NCI-H146 (cell line): ENCODE data around the gene MYH10.

Experiments used
- DNase-seq: peaks from one replicate; lab custom pipeline; 2025; lab: John Stamatoyannopoulos, UW

The MYH10 gene

DNA sequence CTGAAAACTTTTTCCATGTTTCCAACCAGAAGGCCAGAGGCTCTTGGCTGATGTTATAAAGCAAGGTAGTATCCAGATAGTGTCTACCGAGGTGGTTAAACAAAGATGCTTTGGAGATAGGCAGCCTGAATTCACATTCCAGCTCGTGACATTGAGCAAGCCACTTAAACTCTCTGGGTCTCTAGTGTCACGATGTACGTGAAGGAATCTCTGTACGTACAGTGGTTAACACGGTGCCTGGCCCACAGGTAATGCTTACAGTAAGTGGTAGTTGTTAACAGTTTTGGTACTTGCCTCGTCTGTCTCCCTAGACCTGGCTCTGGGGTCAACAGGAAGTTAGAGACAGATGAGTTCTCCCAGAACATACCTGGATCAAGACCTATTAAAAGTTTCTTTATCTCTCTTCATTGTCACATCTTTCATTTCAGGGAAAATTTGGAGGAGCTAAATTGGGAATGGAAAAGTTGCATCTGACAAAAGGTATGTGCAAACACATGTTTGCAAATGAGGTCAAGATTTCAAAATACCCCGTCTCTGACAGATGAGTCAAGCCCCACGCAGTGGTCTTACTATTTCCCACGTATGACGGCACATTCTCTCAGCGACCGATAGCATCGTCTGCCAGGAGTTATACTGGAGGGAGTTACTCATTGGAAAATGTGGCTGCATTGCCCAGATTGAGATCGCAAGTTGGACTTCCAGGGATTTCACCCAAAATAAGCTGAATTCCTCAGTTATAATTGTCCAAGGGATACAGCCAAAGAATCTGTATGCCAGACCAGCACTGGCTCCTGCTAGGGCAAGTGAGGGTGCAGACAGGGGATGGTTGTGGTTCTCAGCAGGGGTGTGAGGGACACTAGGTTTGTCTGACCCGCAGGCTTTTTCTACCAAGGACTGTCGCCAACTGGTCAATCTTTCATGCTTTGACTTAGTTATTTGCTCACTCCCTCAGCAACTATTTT is 18.9 kb upstream of the MYH10 start:
- no peak for DNase-seq

DNA sequence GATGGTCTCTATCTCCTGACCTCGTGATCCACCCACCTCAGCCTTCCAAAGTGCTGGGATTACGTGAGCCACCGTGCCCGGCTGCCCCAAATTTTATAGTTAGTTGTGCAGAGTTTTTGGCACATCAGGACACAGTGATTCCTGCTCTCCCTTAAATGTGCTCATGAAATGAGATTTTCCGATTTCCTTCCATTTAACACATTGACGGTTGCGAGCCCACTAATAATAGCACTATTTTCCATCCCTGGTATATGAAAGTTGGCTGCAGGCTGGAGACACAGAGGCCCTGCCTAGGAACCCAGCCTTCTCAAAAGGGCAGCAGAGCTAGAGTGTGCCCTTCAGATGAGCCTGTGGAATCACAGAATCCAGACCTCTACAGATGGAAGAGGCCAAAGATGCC is 17.4 kb upstream of the MYH10 start:
- no peak for DNase-seq

DNA sequence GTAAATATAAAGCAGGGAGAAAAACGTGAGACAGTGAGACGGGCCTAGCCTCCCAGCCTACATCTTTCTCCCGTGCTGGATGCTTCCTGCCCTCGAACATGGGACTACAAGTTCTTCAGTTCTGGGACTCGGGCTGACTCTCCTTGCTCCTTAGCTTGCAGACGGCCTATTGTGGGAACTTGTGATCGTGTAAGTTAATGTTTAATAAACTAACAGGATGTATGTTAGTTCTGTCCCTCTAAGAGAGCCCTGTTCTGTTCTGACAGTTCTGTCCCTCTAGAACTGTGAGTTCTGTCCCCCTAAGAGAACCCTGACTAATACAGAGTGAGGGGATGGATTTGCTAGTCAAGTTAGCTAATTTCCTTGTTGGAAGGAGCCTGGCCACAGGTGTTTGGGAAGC is 16.7 kb upstream of the MYH10 start:
- no peak for DNase-seq

DNA sequence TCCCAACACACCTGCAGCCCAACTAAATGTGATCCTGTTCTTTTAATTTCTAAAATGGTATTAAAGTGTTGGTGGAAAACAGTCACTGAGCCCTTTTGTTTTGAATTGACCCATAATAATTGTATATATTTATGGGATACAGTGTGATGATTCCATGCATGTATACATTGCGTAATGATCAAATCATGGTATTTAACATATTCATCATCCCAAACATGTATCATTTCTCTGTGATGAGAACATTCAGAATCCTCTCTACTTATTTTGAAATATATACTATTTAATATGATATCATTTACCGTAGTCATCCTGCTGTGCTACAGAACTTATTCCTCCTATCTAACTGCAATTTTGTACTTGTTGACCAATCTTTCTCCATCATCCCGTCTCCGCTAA is 14.0 kb upstream of the MYH10 start:
- DNase-seq: no peak

DNA sequence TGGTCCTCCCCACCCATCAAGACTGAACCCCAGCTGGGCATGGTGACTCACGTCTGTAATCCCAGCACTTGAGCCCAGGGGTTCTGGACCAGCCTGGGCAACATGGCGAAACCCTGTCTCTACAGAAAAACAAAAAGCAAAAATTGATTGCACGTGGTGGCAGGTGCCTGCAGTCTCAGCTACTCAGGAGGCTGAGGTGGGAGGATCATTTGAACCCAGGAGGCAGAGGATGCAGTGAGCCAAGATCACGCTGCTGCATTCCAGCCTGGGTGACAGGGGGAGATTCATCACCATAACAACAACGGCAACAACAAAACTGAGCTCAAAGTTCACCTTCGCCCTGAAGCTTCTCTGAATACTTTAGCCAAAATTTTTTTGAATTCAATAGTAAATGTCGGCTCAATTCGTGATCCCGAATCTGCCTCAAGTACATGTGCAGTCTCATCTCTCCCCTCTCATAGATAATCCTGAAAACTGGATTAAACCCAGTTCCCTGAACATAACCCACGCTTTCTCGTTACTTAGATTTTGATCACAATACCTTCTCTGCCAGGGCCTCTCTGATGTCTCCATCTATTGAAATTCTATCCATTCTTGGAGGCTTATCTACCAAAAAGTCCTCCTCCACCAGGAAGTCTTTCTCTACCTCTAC is 13.5 kb upstream of the MYH10 start:
- DNase-seq: no peak

DNA sequence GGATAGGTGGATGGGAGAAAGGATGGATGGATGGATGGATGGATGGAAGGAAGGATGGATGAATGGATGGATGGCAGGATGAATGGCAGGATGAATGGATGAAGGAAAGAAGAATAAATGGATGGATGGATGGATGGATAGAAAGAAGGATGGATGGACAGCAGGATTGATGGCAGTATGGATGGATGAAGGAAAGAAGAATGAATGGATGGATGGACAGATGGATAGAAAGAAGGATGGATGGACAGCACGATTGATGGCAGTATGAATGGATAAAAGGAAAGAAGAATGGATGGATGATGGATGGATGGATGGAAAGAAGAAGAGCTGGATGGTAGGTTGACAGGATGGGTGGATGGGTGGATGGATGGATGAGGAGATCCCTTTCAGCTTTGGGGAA is 9.2 kb upstream of the MYH10 start:
- DNase-seq: no peak

DNA sequence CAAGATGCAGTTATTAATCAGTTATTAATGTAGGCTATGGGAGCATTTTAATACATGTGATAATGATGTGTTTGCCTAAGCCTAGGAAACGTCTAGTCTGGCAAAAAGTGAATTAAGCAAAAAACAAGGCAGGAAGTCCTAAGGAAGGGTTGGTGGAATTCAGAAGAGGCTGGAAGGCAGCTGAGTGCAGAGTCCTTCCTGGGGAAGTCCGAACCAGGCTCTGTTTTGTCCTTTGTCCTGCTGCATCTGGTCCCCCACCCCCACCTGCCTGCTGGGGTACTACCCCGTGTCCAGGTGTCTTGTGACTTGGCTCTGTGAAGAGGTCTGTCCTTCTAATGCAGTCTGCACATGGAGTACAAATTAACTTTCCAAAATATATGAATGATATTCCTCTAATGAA is 1.5 kb upstream of the MYH10 start:
- no peak for DNase-seq

DNA sequence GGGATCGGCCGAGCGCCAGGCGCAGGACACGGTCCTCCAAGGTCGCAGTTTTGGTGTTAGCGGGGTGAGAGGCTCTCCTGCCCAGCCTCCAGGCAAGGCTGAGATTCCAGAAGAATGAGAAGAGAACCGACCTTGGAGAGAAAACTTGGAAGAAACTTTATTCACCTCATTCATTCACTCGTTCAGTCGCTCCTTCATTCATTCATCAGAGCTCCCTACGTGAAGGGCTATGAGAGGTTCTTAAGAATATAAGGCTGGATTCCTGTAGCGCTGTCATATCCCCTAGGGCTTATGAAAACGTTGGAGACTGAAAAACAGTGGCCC is 991 bp upstream of the MYH10 start:
- DNase-seq: no peak

DNA sequence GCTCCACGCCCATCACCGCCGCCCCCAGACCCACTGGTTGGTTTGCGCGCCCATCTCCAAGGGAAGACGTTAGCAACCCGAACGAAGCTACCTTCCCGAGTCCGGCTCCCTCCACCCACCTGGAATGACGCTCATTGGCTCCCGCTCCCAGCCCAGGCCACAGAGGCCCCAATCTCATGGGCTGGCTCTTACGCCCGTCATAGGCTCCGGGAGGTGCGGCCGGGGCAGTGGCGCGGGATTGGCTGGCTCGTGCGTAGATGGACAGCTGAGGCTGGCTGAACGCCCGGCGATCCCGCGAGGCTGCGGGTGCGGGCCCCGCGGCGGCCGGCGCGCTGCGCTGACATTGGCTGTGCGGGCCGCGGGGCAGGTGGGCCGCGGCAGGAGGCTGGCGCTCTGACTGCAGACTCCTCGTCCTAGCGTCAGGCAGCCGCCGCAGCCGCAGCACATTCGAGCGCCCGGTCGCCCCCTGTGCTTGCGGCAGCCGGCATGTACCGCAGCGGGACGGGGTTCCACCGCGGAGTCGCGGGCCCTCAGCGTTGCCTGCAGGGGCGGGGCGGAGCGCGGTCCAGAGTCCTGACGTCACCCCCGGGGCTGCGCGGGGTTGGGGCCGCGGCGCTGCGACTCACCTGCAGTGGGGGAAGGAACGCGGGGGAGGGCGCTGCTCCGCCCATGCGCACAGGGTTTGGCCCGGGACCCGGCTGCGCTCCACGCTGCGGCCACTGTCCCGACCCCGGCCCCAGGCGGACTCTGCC is 453 bp upstream of the MYH10 start:
- DNase-seq: peak; percentile 100

DNA sequence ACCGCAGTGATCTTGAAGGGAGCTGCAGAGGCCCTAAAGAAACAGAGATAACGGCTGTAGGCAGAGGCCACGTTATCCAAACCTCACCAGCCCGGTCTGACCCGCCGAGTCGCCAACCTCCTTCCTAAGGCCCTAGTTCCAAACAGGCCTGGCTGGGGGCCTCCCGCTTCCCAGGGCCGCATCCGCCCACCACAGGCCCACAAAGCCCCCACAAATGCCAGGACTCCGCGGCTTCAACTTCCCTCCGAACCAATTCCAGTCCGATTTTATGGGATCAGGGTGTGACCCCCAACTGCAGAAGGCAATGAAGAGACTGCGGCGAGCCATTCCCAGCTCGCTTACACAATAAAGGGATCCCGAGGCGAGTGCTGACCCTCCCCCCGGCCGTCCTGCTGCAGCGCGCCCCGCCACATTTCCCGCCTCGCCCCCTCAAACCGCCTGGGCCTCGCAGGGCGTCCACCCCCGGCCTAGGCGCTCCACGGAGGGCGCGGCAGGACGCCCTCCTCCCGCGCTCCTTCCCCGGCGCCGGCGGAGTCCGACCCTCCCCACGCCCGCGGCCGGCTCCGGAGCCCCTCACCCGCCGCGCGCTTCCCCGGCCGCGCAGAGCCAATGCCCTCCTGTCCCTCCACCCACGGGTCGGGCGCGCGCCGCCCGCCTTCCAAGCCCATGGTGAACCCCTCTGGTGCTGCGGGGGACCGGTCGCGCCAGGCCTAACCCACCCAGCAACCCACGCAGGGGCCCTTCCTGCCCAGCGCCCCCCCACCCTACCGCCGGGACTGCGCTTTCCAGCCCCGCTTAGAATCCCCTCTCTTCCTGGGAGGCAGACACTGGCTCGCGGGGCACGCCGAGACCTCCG is 926 bp downstream of the MYH10 start:
- DNase-seq: peak; percentile 50

DNA sequence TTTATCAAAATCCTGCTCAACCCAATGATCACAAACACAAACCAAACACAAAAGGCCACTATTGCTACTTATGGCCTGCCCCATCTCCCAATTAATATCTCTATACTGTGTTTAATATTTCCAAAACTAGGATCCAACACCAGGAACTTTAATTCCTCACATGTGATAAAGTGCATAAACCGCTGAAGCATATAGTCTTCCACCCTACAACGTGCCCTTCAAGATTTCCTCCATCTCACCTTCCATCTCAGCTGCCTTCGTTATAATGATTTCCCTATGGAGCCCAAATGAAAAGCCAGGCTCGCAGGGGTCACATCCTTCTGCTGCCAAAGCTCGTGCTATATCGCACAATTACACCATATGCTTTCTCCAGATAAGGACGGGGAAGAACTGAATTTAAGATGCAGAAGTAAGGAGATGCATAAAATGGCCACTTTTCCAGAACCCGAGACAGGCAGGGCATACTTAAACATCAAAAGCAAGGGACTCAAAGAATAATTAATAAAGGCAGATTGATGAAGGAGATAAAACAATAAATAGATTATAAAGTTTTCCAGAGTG is 1.8 kb downstream of the MYH10 start:
- DNase-seq: peak; percentile 5

DNA sequence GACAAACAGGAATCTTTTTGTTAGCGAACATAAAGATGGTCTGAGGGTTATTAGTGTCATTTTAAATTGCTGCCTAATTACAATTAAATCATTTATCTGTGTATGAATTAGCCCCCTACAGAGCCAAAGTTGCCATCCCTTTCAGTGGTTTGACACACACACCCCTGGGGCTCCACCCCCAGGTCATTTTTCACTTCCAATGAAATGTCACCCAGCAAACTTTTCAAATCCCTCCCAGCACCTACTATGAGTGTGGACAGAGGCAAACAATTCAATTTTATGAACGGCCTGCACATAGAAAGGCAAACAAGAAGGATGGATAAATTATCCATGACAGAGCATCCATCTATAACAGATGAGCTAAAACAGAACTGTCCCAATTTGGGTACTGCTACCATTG is 2.4 kb downstream of the MYH10 start:
- DNase-seq: peak; percentile 42

DNA sequence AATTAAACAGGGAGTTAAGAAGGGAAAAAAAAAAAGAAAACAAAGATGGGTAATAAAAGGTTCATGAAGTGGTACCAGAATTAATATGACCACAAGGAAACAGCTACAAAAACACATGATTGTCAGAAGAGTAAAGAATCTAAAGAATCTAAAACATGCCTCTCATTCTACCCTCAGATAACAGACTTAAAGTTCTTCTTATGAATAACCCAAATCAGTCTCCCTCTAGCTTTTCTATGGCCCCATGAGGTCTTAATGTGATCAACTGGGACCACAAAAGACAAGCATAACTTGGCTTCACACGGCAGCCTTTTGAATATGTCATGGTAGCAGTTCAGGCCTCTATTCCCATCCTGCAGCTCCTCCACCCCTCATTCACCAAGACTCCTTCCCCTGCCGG is 6.9 kb downstream of the MYH10 start:
- no peak for DNase-seq

DNA sequence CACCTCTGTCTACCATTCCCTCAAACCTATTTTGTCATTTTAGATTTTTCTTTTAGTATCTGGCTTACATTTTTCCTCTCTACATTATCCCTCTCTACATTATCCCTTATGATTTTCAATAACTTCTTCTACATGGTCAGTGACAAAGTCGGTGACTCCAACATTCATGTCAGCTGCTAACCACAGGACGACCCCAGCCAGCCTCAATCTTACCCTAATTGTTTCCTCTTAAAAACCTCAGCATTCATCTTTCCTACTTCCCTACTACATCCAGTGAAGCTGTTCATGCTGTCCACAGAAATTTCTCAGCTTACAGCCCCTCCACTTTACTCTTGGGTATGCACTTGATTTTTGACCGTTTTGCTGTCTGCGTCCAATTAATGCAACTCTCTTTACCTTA is 8.3 kb downstream of the MYH10 start:
- DNase-seq: no peak

DNA sequence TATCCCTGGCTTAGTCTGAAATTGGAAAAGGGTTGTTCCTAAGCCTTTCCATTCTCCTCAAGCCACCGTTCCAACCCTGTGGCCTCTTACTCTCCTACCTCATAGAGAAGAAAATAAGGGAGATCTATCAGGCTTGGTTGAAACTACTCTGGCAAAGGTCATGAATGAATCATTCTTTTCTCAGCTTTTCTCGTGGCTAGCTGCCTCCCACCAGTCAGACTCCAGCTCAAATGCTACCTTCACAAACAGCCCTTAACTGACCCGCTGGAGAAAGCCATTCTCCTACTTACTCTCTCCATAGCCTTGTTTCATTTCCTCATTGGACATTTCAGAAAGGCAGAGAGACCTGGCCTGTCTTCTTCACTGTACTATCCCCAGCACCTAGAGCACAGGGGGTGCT is 8.9 kb downstream of the MYH10 start:
- DNase-seq: no peak

DNA sequence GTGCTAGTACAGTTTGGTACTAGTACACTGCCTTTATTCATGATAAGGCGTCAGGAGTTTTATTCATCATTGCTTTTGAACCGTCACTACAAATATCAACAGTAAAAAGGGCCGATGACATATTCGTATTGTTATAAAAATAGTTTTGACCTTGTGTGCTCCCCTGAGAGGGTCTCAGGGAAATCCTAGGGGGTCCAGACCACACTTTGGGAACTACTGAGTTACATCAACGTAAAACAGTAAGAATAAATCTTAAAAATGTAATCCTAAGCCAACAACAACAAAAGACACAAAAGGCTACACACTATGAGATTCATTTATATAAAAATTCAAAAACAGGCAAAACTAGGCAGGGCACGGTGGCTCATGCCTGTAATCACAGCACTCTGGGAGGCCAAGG is 11.2 kb downstream of the MYH10 start:
- DNase-seq: no peak

DNA sequence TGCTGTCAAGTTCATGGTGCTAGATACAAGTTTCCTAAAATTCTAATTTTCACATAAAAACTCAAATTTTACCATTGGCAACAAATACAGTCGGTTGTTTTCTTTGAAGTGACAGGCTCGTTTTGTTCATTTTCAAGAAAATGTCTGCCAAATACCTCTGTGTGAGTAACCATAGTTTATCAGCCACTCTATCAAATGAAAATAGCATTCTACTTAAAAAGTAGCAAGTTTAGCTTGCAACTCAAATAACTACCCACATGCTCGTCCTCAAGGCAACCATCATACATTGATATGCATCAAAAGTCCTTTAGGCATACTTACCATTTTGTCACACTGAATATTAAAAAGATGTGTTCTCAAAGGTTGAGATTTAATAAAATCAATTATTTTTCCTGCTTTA is 11.7 kb downstream of the MYH10 start:
- DNase-seq: no peak

DNA sequence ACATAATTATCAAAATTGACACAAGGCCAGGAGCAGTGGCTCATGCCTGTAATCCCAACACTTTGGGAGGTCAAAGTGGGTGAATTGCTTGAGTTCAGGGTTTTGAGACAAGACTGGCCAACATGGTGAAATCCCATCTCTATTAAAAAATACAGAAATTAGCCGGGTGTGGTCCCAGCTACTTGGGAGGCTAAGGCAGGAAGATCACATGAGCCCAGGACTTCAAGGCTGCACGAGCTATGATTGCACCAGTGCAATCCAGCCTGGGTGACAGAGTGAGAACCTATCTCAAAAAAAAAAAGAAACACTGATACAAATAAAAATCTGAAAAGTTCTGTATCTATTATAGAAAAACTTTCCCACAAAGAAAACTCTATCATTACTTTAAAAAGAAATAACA is 15.5 kb downstream of the MYH10 start:
- DNase-seq: no peak

DNA sequence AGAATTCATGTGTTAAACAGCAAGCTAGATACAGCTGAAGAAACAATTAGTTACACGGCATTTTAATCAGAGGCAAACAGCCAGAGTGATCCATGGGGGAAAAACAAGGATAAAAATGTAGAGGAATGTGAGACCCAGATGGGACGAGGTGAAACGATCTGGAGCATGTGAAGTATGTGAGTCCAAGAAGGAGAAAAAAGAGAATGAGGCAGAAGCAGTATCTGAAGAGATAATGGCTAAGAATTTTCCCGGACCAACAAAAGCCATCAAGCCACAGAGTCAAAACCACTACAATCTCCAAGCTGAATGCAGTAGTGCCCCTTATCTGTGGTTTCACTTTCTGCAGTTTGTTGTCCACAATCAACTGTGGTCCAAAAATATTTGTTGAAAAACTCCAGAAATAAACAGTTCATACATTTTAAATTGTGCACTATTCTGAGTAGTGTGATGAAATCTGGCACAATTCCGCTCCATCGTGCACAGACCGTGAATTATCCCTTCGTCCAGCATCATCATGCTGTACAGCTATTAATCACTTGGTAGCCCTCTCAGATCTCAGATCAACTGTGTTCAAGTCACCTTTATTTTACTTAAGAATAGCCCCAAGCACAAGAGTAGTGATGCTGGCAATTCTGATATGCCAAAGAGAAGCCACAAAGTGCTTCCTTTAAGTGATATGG is 18.8 kb downstream of the MYH10 start:
- DNase-seq: no peak

DNA sequence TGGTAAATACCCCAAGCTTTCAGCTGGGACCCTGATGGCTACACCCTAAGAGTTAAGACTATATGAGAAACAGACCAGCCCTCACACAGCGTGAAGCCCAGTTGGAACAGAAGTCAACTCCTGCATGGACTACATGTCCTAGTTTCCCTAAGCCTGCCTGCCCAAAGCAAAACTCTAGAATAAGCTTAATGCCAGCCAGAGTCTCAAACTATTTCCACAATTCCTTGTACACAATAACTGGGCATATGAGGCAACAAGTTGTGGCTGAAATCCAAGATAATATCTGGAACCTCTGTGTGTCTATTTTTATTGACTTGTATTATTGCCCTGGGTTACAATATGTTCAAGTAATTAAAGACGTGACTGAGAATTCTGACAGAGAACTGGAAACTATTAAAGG is 19.4 kb downstream of the MYH10 start:
- no peak for DNase-seq

DNA sequence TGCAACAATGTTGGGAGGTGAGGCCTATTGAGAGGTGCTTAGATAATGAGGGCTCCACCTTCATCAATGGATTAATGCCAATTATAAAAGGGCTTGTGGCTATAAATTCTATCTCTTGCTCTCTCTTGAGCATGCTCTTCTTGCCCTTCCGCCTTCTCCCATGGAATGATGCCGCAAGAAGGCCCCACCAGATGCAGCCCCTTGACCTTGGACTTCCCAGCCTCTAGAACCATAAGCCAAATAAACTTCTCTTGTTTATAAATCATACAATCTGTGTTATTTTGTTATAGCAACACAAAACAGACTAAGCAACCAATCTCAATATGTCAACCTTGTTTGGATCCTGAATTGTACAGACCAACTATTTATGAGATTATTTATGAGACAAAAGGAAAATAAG is 20.0 kb downstream of the MYH10 start:
- DNase-seq: no peak
